ENCODE data around the gene DSCAML1. TPM values are rescaled to one million over a fixed set of nuclear protein-coding genes. Genes with fewer than 3 reads are reported as not detected.

Gene DSCAML1
- total and polyA plus RNA-seq, 8 donors, result 0.08 to 2.9 (median 0.45) TPM

DNA sequence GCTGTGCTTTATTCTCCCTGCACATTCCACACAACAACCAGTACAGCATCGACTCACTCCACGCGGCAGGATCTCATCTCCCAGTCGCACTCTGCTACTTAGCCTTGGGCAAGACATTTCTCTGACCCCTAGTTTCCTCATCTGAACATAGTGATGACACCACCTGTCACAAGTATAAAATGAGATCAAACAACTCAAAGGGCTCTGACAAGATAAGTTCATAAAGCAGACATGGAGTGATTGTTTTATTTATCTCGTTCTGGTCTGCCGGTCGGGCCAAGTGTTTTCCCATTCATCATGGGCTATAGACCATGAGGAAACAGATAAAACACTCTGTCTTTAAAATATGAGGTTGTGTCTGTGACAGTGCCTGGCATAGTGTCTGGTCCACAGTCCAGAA, 35.0 kb downstream of the DSCAML1 start:
- intact Hi-C loops (cut with DNase I; ENCODE audit: low total_unique reads), result no loop called here

DNA sequence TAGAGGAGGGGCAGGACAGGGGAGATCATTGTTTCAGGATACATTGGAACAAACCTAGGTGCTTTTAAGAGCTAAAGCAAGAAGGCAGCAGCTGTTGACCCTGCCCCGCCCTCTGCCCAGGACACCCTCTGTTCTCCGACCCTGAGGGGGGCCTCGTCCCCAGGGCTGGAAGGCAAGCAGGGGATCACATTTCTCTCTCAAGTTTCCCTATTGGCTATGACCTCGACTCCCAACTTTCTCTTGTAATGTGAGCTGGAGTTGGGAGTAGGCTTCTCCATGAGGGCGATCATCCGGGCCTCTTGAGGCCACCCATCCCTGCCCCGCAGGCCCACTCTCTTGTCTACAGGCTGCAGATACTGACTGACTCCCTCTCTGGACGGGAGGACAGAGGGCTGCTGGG, 37.7 kb downstream of the DSCAML1 start:
- H3K9me3 ChIP-seq, result no peaks in the 10 kb centered on the region
- WGBS, 5 donors, result 43 to 80% (median 57%) methylated on average over 8 of the region's 8 CpGs
- no peak overlapping the region for H3K4me3 ChIP-seq
- DNase-seq, result no peak
- H3K27ac ChIP-seq, result no peak overlapping the region
- no peaks in the 10 kb centered on the region for H3K4me1 ChIP-seq
- H3K36me3 ChIP-seq, result no peaks in the 10 kb centered on the region
- no peak for TF ChIP-seq POLR2A (IDR thresholded peaks at IDR 0.05)
- TF ChIP-seq, protein P1, sequence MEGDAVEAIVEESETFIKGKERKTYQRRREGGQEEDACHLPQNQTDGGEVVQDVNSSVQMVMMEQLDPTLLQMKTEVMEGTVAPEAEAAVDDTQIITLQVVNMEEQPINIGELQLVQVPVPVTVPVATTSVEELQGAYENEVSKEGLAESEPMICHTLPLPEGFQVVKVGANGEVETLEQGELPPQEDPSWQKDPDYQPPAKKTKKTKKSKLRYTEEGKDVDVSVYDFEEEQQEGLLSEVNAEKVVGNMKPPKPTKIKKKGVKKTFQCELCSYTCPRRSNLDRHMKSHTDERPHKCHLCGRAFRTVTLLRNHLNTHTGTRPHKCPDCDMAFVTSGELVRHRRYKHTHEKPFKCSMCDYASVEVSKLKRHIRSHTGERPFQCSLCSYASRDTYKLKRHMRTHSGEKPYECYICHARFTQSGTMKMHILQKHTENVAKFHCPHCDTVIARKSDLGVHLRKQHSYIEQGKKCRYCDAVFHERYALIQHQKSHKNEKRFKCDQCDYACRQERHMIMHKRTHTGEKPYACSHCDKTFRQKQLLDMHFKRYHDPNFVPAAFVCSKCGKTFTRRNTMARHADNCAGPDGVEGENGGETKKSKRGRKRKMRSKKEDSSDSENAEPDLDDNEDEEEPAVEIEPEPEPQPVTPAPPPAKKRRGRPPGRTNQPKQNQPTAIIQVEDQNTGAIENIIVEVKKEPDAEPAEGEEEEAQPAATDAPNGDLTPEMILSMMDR (IDR thresholded peaks at IDR 0.05), result no peak
- TF ChIP-seq POLR2AphosphoS5 (IDR thresholded peaks at IDR 0.05), result no peak
- TF ChIP-seq EP300 (IDR thresholded peaks at IDR 0.05), result no peak
- H3K27me3 ChIP-seq, result peaks cover 0 to 15% (median 0%) of the 10 kb centered on the region in 3 donors
- intact Hi-C loops (cut with DNase I; ENCODE audit: low total_unique reads), result no loop called here

More for the DNA sequence above, 35.0 kb downstream of the DSCAML1 start:
- Histone ChIP-seq H3K9me3 (no peaks in the 10 kb centered on the region), H3K4me3 (no peak overlapping the region), H3K27ac (no peak overlapping the region), H3K27me3 (peaks cover 0 to 19% (median 0%) of the 10 kb centered on the region in 3 donors), H3K36me3 (peaks cover 0 to 7% (median 0%) of the 10 kb centered on the region in 4 donors), H3K4me1 (no peaks in the 10 kb centered on the region)
- no peak for TF ChIP-seq POLR2AphosphoS5 (IDR thresholded peaks at IDR 0.05)
- TF ChIP-seq EP300 (IDR thresholded peaks at IDR 0.05), result no peak
- no peak for TF ChIP-seq POLR2A (IDR thresholded peaks at IDR 0.05)
- TF ChIP-seq, protein P1 (IDR thresholded peaks at IDR 0.05), result no peak
- 53 to 67% (median 65%) methylated on average over 7 of the region's 7 CpGs for WGBS, 5 donors
- DNase-seq, result no peak

DNA sequence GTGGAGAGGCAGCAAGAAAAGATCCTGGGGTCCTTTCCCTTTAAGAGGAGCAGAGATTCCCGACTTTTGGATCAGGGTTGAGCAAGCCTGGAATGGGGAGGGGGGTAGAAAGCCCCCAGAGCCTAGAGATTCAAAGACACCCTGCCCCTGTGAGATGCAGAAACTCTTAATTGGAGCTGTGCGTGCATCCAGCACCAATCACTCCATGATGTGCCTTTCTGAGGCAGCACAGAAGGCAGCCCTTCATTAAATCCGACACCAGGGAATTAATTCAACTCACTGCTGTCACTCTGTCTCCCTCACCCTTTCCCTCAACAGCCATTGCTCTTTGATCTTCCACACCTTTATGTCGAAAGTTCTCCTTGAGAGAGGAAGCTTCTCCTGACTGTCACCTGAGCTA, 43.0 kb downstream of the DSCAML1 start:
- H3K4me1 ChIP-seq, result no peaks in the 10 kb centered on the region
- 56 to 80% (median 67%) methylated on average over 4 of the region's 4 CpGs for WGBS, 5 donors
- peaks cover 0 to under 1% (median 0%) of the 10 kb centered on the region in 3 donors for H3K27me3 ChIP-seq
- no peak for DNase-seq
- TF ChIP-seq POLR2A (IDR thresholded peaks at IDR 0.05) (no peak), POLR2AphosphoS5 (IDR thresholded peaks at IDR 0.05) (no peak), EP300 (IDR thresholded peaks at IDR 0.05) (no peak)
- TF ChIP-seq, protein P1 (IDR thresholded peaks at IDR 0.05), result no peak
- no peaks in the 10 kb centered on the region for H3K9me3 ChIP-seq
- H3K27ac ChIP-seq, result no peak overlapping the region
- H3K36me3 ChIP-seq, result peaks cover 0 to 4% (median 0%) of the 10 kb centered on the region in 4 donors
- no peak overlapping the region for H3K4me3 ChIP-seq
- intact Hi-C loops (cut with DNase I; ENCODE audit: low total_unique reads), result no loop called here

DNA sequence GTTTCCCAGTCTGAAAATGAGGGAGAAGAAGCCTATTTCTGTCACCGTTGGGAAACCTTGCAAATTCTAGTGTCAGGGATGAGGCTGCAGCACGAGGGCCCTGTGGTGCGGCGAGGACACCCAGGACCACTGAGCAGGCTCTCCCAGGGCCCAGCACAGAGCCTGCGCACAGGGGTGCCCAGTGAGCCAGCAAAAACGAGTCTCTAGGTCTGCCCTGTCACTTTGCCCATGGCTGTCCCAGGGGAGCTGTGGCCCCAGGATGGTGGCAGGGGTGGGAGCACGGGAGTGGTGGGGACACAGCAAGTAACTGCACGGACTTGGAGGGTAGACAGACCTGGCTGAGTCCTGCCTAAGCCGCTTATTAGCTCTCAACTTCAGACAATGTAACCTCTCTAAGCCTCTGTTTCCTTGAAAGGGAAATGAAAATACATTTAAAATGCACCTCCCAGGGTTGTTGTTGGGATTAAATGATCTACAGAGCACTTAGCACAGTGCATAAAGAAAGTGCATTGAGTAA, 44.2 kb downstream of the DSCAML1 start:
- TF ChIP-seq POLR2AphosphoS5 (IDR thresholded peaks at IDR 0.05), result no peak
- TF ChIP-seq, protein P1 (IDR thresholded peaks at IDR 0.05), result no peak
- no peak for TF ChIP-seq EP300 (IDR thresholded peaks at IDR 0.05)
- TF ChIP-seq POLR2A (IDR thresholded peaks at IDR 0.05), result no peak
- no peaks in the 10 kb centered on the region for H3K4me1 ChIP-seq
- 77 to 87% (median 82%) methylated on average over 6 to 9 of the region's 9 CpGs for WGBS, 5 donors
- no peak overlapping the region for H3K27ac ChIP-seq
- H3K9me3 ChIP-seq, result no peaks in the 10 kb centered on the region
- intact Hi-C loops (cut with DNase I; ENCODE audit: low total_unique reads), result no loop called here
- H3K36me3 ChIP-seq, result peaks cover 0 to 12% (median 0%) of the 10 kb centered on the region in 4 donors
- H3K4me3 ChIP-seq, result no peak overlapping the region
- DNase-seq, result no peak
- H3K27me3 ChIP-seq, result no peaks in the 10 kb centered on the region
